SK-N-SH (cell line): Measurements from ENCODE around the gene PLD3. TPM values are rescaled to one million over a fixed set of nuclear protein-coding genes. Genes with fewer than 3 reads are reported as not detected.
A peak's percentile ranks its signal among the peaks of the same experiment; 100 is the strongest.

Experiments used
- CTCF ChIA-PET: fragments of 300-600, 350-600 bp; formaldehyde crosslinking; extraction: SDS; loops from one replicate; lab custom pipeline; 2021; lab: Yijun Ruan, JAX
- POLR2A ChIA-PET: fragments of 350-600 bp; sonication (Branson Sonifier 250); formaldehyde crosslinking; extraction: SDS; loops from one replicate; lab custom pipeline; 2020; ENCODE audit warnings: antibody characterized with exemption, inconsistent platforms; lab: Yijun Ruan, JAX
- DNase-seq: peaks from one replicate; pipeline ENCODE4 v3.0.0; 2012
- H2AFZ ChIP-seq: fragments of 200-600 bp; sonication (generic); 2 replicates; pipeline ENCODE4 v1.8.1; 2016; ENCODE audit warnings: antibody characterized with exemption, mild to moderate bottlenecking, low read depth
- H3F3A ChIP-seq: fragments of 200-600 bp; sonication (generic); replicated peaks from 2 replicates; pipeline ENCODE3; 2016; ENCODE audit warnings: antibody characterized with exemption, mild to moderate bottlenecking; ENCODE audit not compliant: insufficient read depth
- H3K27ac ChIP-seq, 2 experiments: fragments of 200-500 bp in 1 of 2; fragments of 200-600 bp in 1 of 2; sonication (Bioruptor generic) in 1 of 2; sonication (generic), shearing (Covaris generic) in 1 of 2; 2 replicates each; pipeline versions ENCODE4 v1.5.1 to v1.6.1; 2014 to 2016; ENCODE audit warnings: low read depth in 2 of 2, inconsistent platforms in 1 of 2, low read length in 1 of 2, mild to moderate bottlenecking in 1 of 2, mixed read lengths in 1 of 2
- H3K27me3 ChIP-seq: fragments of 200-600 bp; sonication (generic), shearing (Covaris generic); 2 replicates; pipeline ENCODE4 v1.6.1; 2016; ENCODE audit warnings: mixed run types; ENCODE audit not compliant: insufficient read depth
- H3K36me3 ChIP-seq, 2 experiments: fragments of 200-500 bp in 1 of 2; fragments of 200-600 bp in 1 of 2; sonication (Bioruptor generic) in 1 of 2; sonication (generic) in 1 of 2; replicated peaks in 1 of 2; 2 replicates each; pipeline versions ENCODE3 to v1.5.1; 2014 to 2016; ENCODE audit warnings: low read length in 1 of 2, mild to moderate bottlenecking in 1 of 2; ENCODE audit not compliant: insufficient read depth in 2 of 2, control insufficient read depth in 1 of 2
- H3K4me1 ChIP-seq, 2 experiments: fragments of 200-500 bp in 1 of 2; fragments of 200-600 bp in 1 of 2; sonication (Bioruptor generic) in 1 of 2; sonication (generic), shearing (Covaris generic) in 1 of 2; 2 replicates each; pipeline versions ENCODE4 v1.5.1 to v1.6.1; 2014 to 2016; ENCODE audit warnings: low read depth in 1 of 2, low read length in 1 of 2, mixed run types in 1 of 2; ENCODE audit not compliant: insufficient read depth in 2 of 2, control insufficient read depth in 1 of 2
- H3K4me2 ChIP-seq: fragments of 200-600 bp; sonication (generic), shearing (Covaris generic); 2 replicates; pipeline ENCODE4 v1.6.1; 2017; ENCODE audit warnings: mixed run types
- H3K4me3 ChIP-seq, 2 experiments: fragments of 200-500 bp in 1 of 2; fragments of 200-600 bp in 1 of 2; sonication (Bioruptor generic) in 1 of 2; sonication (generic), shearing (Covaris generic) in 1 of 2; 2 replicates each; pipeline versions ENCODE4 v1.5.1 to v1.8.1; 2014 to 2016; ENCODE audit warnings: low read depth in 2 of 2, inconsistent platforms in 1 of 2, low read length in 1 of 2, mild to moderate bottlenecking in 1 of 2, mixed read lengths in 1 of 2, moderate library complexity in 1 of 2
- H3K79me2 ChIP-seq: fragments of 200-600 bp; sonication (generic); 2 replicates; pipeline ENCODE4 v1.8.1; 2017; ENCODE audit warnings: mild to moderate bottlenecking; ENCODE audit not compliant: insufficient read depth
- H3K9ac ChIP-seq: fragments of 200-600 bp; sonication (generic); 2 replicates; pipeline ENCODE4 v1.6.1; 2017; ENCODE audit warnings: mixed run types
- H3K9me2 ChIP-seq: fragments of 200-600 bp; sonication (generic); 2 replicates; pipeline ENCODE4 v1.6.1; 2017; ENCODE audit warnings: mixed run types
- H3K9me3 ChIP-seq: fragments of 200-600 bp; sonication (generic); 2 replicates; pipeline ENCODE4 v1.6.1; 2017; ENCODE audit warnings: mixed run types, mild to moderate bottlenecking, moderate library complexity
- H4K20me1 ChIP-seq: fragments of 200-600 bp; sonication (generic); 2 replicates; pipeline ENCODE4 v1.6.1; 2017; ENCODE audit warnings: mild to moderate bottlenecking, mixed run types; ENCODE audit not compliant: insufficient read depth
- CHD2 ChIP-seq: fragments of 150-350 bp; IDR thresholded peaks from 2 replicates; pipeline ENCODE4 v1.6.1; 2018; ENCODE audit warnings: low read length; ENCODE audit not compliant: partially characterized antibody
- FOXJ3 ChIP-seq: sonication (generic); formaldehyde crosslinking; IDR thresholded peaks from 2 replicates; pipeline ENCODE4 v1.5.1; 2020; ENCODE audit warnings: mild to moderate bottlenecking, missing genetic modification reagents
- GATA2 ChIP-seq: sonication (generic); formaldehyde crosslinking; IDR thresholded peaks from 2 replicates; pipeline ENCODE4 v1.5.0; 2020; ENCODE audit warnings: mild to moderate bottlenecking, missing genetic modification reagents
- JUND ChIP-seq: IDR thresholded peaks from 2 replicates; pipeline ENCODE4 v1.4.0; 2012
- MEF2A ChIP-seq: IDR thresholded peaks from 2 replicates; pipeline ENCODE4 v1.4.0; 2012; ENCODE audit warnings: low read depth, borderline replicate concordance
- MXI1 ChIP-seq: IDR thresholded peaks from 2 replicates; pipeline ENCODE4 v1.6.1; 2012; ENCODE audit warnings: mild to moderate bottlenecking, low read depth, low read length, improper control_type of control experiment
- NFIC ChIP-seq: IDR thresholded peaks from 2 replicates; pipeline ENCODE4 v1.4.0; 2012; ENCODE audit warnings: borderline replicate concordance
- POLR2AphosphoS5 ChIP-seq: IDR thresholded peaks from 2 replicates; pipeline ENCODE4 v1.6.1; 2012; ENCODE audit warnings: low read depth, low read length
- RCOR1 ChIP-seq: fragments of 150-350 bp; IDR thresholded peaks from 2 replicates; pipeline ENCODE4 v1.6.1; 2017; ENCODE audit warnings: antibody characterized with exemption, low read length
- RFX5 ChIP-seq: IDR thresholded peaks from 2 replicates; pipeline ENCODE4 v1.6.1; 2012; ENCODE audit warnings: mild to moderate bottlenecking, improper control_type of control experiment, low read length
- WGBS: methylation state at CpG from one replicate; pipeline ENCODE4 v1.1.6; 2017; ENCODE audit warnings: low lambda C conversion rate; 5-methylcytosine and 5-hydroxymethylcytosine counted together
- polyA plus RNA-seq, 3 experiments: library from polyadenylated mRNA; depleted of rRNA; stranded (reverse); fragments of >200 nt; gene quantifications; 2 replicates each; pipeline ENCODE4 v1.2.3, GENCODE V29; 2012
- TF ChIP-seq, protein P1 (sequence below): IDR thresholded peaks from 2 replicates; pipeline ENCODE4 v1.6.1; 2012; ENCODE audit warnings: mild to moderate bottlenecking, low read depth, low read length, moderate library complexity
- TF ChIP-seq, protein P2 (sequence below): IDR thresholded peaks from 2 replicates; pipeline ENCODE4 v1.4.0; 2012; ENCODE audit warnings: low read depth, borderline replicate concordance
- TF ChIP-seq, protein P3 (sequence below): IDR thresholded peaks from 2 replicates; pipeline ENCODE4; 2012
- TF ChIP-seq, protein P4 (sequence below): IDR thresholded peaks from 2 replicates; pipeline ENCODE4 v1.4.0; 2012; ENCODE audit warnings: low read depth, borderline replicate concordance
- TF ChIP-seq, protein P5 (sequence below): fragments of 200-600 bp; sonication (generic); IDR thresholded peaks from 2 replicates; pipeline ENCODE4 v1.6.1; 2017; ENCODE audit warnings: antibody characterized with exemption, mild to moderate bottlenecking, moderate library complexity
- TF ChIP-seq, protein P6 (sequence below): IDR thresholded peaks from 2 replicates; pipeline ENCODE4 v1.4.0; 2012; ENCODE audit warnings: low read depth

The PLD3 gene
- polyA plus RNA-seq, 1 of the 3 experiments (the other 2 are of a cell fraction), result 511 TPM

DNA sequence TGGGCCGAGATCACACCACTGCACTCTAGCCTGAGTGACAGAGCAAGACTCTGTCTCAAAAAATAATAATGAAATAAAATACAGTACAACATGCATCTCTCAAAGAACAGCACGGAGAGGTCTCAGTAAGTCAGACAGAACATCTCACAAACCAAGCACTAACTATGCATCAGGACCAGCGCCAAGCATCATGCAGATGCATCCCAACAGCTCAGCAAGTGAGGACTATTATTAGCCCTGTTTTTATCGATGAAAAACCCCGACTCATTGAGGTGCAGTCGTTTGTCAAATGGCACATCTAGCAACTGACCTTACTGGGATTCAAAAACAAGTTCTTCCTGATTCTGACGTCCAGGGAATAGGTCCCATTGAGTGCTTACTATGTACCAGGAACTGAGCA lies 4.1 kb upstream of the PLD3 start (continued):
- TF ChIP-seq, protein P1, sequence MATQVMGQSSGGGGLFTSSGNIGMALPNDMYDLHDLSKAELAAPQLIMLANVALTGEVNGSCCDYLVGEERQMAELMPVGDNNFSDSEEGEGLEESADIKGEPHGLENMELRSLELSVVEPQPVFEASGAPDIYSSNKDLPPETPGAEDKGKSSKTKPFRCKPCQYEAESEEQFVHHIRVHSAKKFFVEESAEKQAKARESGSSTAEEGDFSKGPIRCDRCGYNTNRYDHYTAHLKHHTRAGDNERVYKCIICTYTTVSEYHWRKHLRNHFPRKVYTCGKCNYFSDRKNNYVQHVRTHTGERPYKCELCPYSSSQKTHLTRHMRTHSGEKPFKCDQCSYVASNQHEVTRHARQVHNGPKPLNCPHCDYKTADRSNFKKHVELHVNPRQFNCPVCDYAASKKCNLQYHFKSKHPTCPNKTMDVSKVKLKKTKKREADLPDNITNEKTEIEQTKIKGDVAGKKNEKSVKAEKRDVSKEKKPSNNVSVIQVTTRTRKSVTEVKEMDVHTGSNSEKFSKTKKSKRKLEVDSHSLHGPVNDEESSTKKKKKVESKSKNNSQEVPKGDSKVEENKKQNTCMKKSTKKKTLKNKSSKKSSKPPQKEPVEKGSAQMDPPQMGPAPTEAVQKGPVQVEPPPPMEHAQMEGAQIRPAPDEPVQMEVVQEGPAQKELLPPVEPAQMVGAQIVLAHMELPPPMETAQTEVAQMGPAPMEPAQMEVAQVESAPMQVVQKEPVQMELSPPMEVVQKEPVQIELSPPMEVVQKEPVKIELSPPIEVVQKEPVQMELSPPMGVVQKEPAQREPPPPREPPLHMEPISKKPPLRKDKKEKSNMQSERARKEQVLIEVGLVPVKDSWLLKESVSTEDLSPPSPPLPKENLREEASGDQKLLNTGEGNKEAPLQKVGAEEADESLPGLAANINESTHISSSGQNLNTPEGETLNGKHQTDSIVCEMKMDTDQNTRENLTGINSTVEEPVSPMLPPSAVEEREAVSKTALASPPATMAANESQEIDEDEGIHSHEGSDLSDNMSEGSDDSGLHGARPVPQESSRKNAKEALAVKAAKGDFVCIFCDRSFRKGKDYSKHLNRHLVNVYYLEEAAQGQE, result no peak
- no peak for TF ChIP-seq JUND

DNA sequence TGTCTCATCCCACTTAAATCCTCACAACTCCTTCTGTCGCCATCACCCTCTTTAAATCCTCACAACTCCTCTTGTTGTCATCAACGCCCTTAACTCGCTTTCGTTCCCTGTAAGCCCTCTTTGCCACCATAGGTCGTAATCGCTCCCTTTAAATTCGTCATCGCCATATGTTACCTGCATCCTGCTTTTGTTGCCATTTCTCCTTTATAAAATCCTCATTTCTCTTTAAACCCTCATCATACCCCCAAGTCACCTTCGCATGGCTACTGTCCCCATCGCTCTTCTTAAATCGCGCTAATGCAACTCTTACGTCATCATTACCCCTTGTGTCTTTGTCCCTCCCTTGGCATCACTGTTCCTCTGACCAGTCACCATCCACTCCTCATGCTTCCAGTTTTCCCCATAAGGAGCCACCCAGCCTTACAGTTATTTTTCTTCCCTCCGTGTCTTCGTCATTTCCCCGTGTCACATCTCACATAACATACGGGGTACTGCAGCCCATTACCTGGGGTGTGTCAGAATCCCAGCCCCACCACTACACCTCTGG lies 539 bp downstream of the PLD3 start:
- peaks cover 0 to 7% of the 10 kb centered on the region in 2 experiments; a peak in 1 of 4 replicates for H3K4me1 ChIP-seq
- peak overlapping the region; percentile 85 for H3K4me2 ChIP-seq
- DNase-seq, result peak; percentile 68
- H3K9me2 ChIP-seq, result no peaks in the 10 kb centered on the region
- POLR2A ChIA-PET, result interaction anchor here (0.5 to 1.4 kb wide), 4 partner anchors 17 to 258 kb away, joined by 3 to 4 read pairs (median 4); partner anchors contain the start of gene ZNF780A
- WGBS, result 3% methylated on average over 17 of the region's 17 CpGs
- peaks cover 60% of the 10 kb centered on the region for H3K79me2 ChIP-seq
- H3K9me3 ChIP-seq, result no peaks in the 10 kb centered on the region
- peak overlapping the region; percentile 77 for H3K9ac ChIP-seq
- H3K36me3 ChIP-seq, result peaks cover 0 to 2% of the 10 kb centered on the region in 2 experiments
- H2AFZ ChIP-seq, result peak overlapping the region; percentile 83
- H3F3A ChIP-seq, result no peaks in the 10 kb centered on the region
- H3K4me3 ChIP-seq, result peak overlapping the region; percentile 68 to 94
- H4K20me1 ChIP-seq, result no peaks in the 10 kb centered on the region
- CTCF ChIA-PET, result interaction anchor here (2.1 to 2.6 kb wide), 2 partner anchors 44 to 72 kb away, joined by 7 to 10 read pairs; no protein-coding TSS in a partner anchor
- H3K27ac ChIP-seq, result peak overlapping the region; percentile 50 to 59; a peak in 2 of 4 replicates
- H3K27me3 ChIP-seq, result no peaks in the 10 kb centered on the region
- TF ChIP-seq, protein P2, sequence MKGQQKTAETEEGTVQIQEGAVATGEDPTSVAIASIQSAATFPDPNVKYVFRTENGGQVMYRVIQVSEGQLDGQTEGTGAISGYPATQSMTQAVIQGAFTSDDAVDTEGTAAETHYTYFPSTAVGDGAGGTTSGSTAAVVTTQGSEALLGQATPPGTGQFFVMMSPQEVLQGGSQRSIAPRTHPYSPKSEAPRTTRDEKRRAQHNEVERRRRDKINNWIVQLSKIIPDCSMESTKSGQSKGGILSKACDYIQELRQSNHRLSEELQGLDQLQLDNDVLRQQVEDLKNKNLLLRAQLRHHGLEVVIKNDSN, result no peak
- TF ChIP-seq, protein P3, sequence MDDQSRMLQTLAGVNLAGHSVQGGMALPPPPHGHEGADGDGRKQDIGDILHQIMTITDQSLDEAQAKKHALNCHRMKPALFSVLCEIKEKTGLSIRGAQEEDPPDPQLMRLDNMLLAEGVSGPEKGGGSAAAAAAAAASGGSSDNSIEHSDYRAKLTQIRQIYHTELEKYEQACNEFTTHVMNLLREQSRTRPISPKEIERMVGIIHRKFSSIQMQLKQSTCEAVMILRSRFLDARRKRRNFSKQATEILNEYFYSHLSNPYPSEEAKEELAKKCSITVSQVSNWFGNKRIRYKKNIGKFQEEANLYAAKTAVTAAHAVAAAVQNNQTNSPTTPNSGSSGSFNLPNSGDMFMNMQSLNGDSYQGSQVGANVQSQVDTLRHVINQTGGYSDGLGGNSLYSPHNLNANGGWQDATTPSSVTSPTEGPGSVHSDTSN, result no peak
- TF ChIP-seq, protein P4, sequence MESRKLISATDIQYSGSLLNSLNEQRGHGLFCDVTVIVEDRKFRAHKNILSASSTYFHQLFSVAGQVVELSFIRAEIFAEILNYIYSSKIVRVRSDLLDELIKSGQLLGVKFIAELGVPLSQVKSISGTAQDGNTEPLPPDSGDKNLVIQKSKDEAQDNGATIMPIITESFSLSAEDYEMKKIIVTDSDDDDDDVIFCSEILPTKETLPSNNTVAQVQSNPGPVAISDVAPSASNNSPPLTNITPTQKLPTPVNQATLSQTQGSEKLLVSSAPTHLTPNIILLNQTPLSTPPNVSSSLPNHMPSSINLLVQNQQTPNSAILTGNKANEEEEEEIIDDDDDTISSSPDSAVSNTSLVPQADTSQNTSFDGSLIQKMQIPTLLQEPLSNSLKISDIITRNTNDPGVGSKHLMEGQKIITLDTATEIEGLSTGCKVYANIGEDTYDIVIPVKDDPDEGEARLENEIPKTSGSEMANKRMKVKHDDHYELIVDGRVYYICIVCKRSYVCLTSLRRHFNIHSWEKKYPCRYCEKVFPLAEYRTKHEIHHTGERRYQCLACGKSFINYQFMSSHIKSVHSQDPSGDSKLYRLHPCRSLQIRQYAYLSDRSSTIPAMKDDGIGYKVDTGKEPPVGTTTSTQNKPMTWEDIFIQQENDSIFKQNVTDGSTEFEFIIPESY, result no peak
- peak; percentile 48 for TF ChIP-seq MXI1
- TF ChIP-seq GATA2, result no peak
- TF ChIP-seq POLR2AphosphoS5, result no peak
- no peak for TF ChIP-seq JUND
- TF ChIP-seq, protein P5, sequence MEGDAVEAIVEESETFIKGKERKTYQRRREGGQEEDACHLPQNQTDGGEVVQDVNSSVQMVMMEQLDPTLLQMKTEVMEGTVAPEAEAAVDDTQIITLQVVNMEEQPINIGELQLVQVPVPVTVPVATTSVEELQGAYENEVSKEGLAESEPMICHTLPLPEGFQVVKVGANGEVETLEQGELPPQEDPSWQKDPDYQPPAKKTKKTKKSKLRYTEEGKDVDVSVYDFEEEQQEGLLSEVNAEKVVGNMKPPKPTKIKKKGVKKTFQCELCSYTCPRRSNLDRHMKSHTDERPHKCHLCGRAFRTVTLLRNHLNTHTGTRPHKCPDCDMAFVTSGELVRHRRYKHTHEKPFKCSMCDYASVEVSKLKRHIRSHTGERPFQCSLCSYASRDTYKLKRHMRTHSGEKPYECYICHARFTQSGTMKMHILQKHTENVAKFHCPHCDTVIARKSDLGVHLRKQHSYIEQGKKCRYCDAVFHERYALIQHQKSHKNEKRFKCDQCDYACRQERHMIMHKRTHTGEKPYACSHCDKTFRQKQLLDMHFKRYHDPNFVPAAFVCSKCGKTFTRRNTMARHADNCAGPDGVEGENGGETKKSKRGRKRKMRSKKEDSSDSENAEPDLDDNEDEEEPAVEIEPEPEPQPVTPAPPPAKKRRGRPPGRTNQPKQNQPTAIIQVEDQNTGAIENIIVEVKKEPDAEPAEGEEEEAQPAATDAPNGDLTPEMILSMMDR, result no peak
- TF ChIP-seq FOXJ3 (CRISPR knock-in tag), result peak; percentile 16; the same call in 1 of the 2 replicates
- TF ChIP-seq MEF2A, result no peak
- TF ChIP-seq, protein P6, sequence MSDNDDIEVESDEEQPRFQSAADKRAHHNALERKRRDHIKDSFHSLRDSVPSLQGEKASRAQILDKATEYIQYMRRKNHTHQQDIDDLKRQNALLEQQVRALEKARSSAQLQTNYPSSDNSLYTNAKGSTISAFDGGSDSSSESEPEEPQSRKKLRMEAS, result no peak
- no peak for TF ChIP-seq RFX5
- TF ChIP-seq RCOR1, result no peak
- TF ChIP-seq NFIC, result no peak
- TF ChIP-seq CHD2, result no peak
- TF ChIP-seq, protein P1, result no peak
